ENCODE data around the gene CD38.

- no peak for TF ChIP-seq TAF1 (IDR thresholded peaks at IDR 0.05; ENCODE audit: borderline replicate concordance, insufficient read depth, low read length)
- TF ChIP-seq POLR2AphosphoS5 (IDR thresholded peaks at IDR 0.05; ENCODE audit: low read depth, low read length), result no peak
- TF ChIP-seq, protein P1, sequence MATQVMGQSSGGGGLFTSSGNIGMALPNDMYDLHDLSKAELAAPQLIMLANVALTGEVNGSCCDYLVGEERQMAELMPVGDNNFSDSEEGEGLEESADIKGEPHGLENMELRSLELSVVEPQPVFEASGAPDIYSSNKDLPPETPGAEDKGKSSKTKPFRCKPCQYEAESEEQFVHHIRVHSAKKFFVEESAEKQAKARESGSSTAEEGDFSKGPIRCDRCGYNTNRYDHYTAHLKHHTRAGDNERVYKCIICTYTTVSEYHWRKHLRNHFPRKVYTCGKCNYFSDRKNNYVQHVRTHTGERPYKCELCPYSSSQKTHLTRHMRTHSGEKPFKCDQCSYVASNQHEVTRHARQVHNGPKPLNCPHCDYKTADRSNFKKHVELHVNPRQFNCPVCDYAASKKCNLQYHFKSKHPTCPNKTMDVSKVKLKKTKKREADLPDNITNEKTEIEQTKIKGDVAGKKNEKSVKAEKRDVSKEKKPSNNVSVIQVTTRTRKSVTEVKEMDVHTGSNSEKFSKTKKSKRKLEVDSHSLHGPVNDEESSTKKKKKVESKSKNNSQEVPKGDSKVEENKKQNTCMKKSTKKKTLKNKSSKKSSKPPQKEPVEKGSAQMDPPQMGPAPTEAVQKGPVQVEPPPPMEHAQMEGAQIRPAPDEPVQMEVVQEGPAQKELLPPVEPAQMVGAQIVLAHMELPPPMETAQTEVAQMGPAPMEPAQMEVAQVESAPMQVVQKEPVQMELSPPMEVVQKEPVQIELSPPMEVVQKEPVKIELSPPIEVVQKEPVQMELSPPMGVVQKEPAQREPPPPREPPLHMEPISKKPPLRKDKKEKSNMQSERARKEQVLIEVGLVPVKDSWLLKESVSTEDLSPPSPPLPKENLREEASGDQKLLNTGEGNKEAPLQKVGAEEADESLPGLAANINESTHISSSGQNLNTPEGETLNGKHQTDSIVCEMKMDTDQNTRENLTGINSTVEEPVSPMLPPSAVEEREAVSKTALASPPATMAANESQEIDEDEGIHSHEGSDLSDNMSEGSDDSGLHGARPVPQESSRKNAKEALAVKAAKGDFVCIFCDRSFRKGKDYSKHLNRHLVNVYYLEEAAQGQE (IDR thresholded peaks at IDR 0.05; ENCODE audit: insufficient read depth in 1 of 2, low read depth in 2 of 2, low read length in 2 of 2), result no peak
- TF ChIP-seq SIN3A (IDR thresholded peaks at IDR 0.05; ENCODE audit: borderline replicate concordance, insufficient read depth, low read length), result no peak
- TF ChIP-seq FOXP2 (optimal IDR thresholded peaks at IDR 0.05; ENCODE audit: borderline replicate concordance, extremely low read depth, extremely low read length, insufficient read depth), result no peak
Measured at GRCh38 chr4:15805583-15806517, 27.7 kb downstream of the CD38 start.

Data from PFSK-1 (cell line).